CD4-positive, alpha-beta T cell treated with Interferon alpha-2 for 1 hour (primary cell): ENCODE measurements around the gene INSL6.
A peak's percentile ranks its signal among the peaks of the same experiment; 100 is the strongest.
"Not testable (repeated sequence)": the region's sequence is repeated elsewhere in the genome, so short reads cannot be mapped to it uniquely, and the experiment has no call there.

ENCODE experiments used
- DNase-seq, 2 donors: peaks; one replicate each; pipeline ENCODE4 v3.0.0-alpha.2; 2020 to 2022

The INSL6 gene

GRCh38 chr9:5185220-5185840 is at the start of gene INSL6:
INSL6 (minus strand) TSS chr9:5185639; CDS start chr9:5185602, 37 bp downstream.
- no peak for DNase-seq

- no peak for DNase-seq
Observed at GRCh38 chr9:5231212-5231611, 45.8 kb upstream of the INSL6 start, which contains the start of gene INSL4. INSL4 (plus strand) TSS chr9:5231419; CDS start chr9:5231524, 105 bp downstream.

GRCh38 chr9:5230554-5230953 is 45.1 kb upstream of the INSL6 start:
- DNase-seq, result no peak

GRCh38 chr9:5205071-5205470 is 19.6 kb upstream of the INSL6 start:
- DNase-seq, result no peak

- DNase-seq, result no peak
Observed at GRCh38 chr9:5195463-5195862, 10.0 kb upstream of the INSL6 start.

- no peak for DNase-seq
Observed at GRCh38 chr9:5193345-5193744, 7.9 kb upstream of the INSL6 start.

GRCh38 chr9:5191985-5192384 is 6.5 kb upstream of the INSL6 start:
- no peak for DNase-seq

GRCh38 chr9:5188060-5188984 is 2.9 kb upstream of the INSL6 start:
- no peak for DNase-seq

GRCh38 chr9:5186416-5187169 is 1.2 kb upstream of the INSL6 start:
- peak; percentile 71 to 78 for DNase-seq

- DNase-seq, result no peak
Observed at GRCh38 chr9:5184776-5185175, 663 bp downstream of the INSL6 start.

GRCh38 chr9:5180631-5181030 is 4.8 kb downstream of the INSL6 start:
- DNase-seq, result not testable (repeated sequence)

GRCh38 chr9:5178126-5178805 is 7.2 kb downstream of the INSL6 start:
- peak in 1 of 2 donors; percentile 32 for DNase-seq

GRCh38 chr9:5146241-5146640 is 39.2 kb downstream of the INSL6 start:
- DNase-seq, result no peak

GRCh38 chr9:5144217-5144616 is 41.2 kb downstream of the INSL6 start:
- no peak for DNase-seq

GRCh38 chr9:5140151-5140550 is 45.3 kb downstream of the INSL6 start:
- no peak for DNase-seq

GRCh38 chr9:5122516-5122915 is 62.9 kb downstream of the INSL6 start:
- DNase-seq, result no peak

GRCh38 chr9:5122116-5122515 is 63.3 kb downstream of the INSL6 start:
- no peak for DNase-seq

- no peak for DNase-seq
Observed at GRCh38 chr9:5113994-5114748, 71.3 kb downstream of the INSL6 start.
